ENCODE measurements around the gene FKBP14.

DNA sequence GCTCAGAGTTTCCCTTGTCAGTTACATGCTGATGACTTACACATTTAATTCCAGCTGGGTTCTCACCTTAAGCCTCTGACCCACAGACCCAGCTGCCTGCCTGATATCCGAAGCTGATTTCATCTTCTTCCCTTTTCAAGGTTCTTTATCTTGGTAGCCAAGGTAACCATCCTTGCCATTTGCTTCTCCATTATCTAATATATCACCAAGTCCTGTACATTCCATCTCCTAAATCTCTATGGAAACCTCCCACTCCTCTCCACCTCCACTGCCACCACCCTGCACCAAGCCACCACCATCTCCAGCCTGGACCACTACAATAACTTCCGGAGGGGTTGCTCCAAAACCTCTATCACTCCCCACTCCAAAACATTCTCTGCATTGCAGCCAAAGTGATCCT is 56.8 kb downstream of the FKBP14 start:
- TF ChIP-seq CTCF (IDR thresholded peaks at IDR 0.05) (no peak), POLR2A (IDR thresholded peaks at IDR 0.05) (no peak)

Data from body of pancreas (tissue), 4 donors.